Measurements from ENCODE around the gene THRAP3. TPM values are rescaled to one million over a fixed set of nuclear protein-coding genes. Genes with fewer than 3 reads are reported as not detected.

Gene THRAP3
- total and polyA plus RNA-seq, 2 of the 8 experiments (the other 6 are each of a cell fraction or from before 2014, with no cell fraction given) = 40.2 to 183 TPM

- Histone ChIP-seq H2BK12ac (ENCODE audit: low read depth, low read length) (no peak overlapping the region), H4K20me1 (replicated peaks in 1 of 2; ENCODE audit: control insufficient read depth in 1 of 2, insufficient read depth in 2 of 2, low read length in 2 of 2) (peaks cover 19 to 22% of the 10 kb centered on the region in 2 experiments), H3K79me2 (ENCODE audit: control insufficient read depth in 1 of 2, insufficient read depth in 2 of 2, low read length in 2 of 2) (peaks cover 50 to 96% of the 10 kb centered on the region in 2 experiments), H3K23me2 (ENCODE audit: low read depth, low read length) (peaks cover 3% of the 10 kb centered on the region; the same call in 1 of the 2 replicates), H2AFZ (ENCODE audit: low read length) (no peak overlapping the region), H3K56ac (replicated peaks; ENCODE audit: insufficient read length, low read depth, low read length) (no peak overlapping the region), H3K23ac (ENCODE audit: insufficient read length) (no peak overlapping the region), H3K4ac (replicated peaks; ENCODE audit: insufficient read length, low read depth, low read length) (no peak overlapping the region), H3K4me3 (ENCODE audit: extremely low read depth in 1 of 4, insufficient read depth in 2 of 4, low read depth in 3 of 4, low read length in 4 of 4) (no peak overlapping the region), H3K4me2 (ENCODE audit: insufficient read depth in 1 of 2, low read depth in 2 of 2, low read length in 2 of 2) (no peak overlapping the region), H3K4me1 (replicated peaks in 1 of 4; ENCODE audit: control insufficient read depth in 3 of 4, insufficient read depth in 4 of 4, low read length in 3 of 4) (no peaks in the 10 kb centered on the region), H4K91ac (replicated peaks; ENCODE audit: insufficient read length, low read length) (no peak overlapping the region), H2BK20ac (ENCODE audit: low read length) (no peak overlapping the region), H3K18ac (ENCODE audit: extremely low read depth, low read length) (no peak overlapping the region), H4K8ac (ENCODE audit: extremely low read depth, insufficient read depth, low read length) (no peak overlapping the region), H3K9ac (replicated peaks in 1 of 4; ENCODE audit: extremely low read depth in 1 of 4, low read depth in 3 of 4, low read length in 3 of 4) (no peak overlapping the region), H3K36me3 (ENCODE audit: control insufficient read depth in 2 of 4, insufficient read depth in 4 of 4, low read length in 3 of 4) (peaks cover 0 to 8% (median 0%) of the 10 kb centered on the region in 4 experiments; a peak in 1 of 8 replicates), H4K5ac (ENCODE audit: insufficient read length, low read depth, low read length) (no peak overlapping the region), H2BK120ac (replicated peaks; ENCODE audit: low read depth, low read length) (no peak overlapping the region), H3K27me3 (replicated peaks in 1 of 4; ENCODE audit: control insufficient read depth in 3 of 4, extremely low read depth in 1 of 4, insufficient read depth in 3 of 4, low read length in 3 of 4) (no peaks in the 10 kb centered on the region), H2BK5ac (ENCODE audit: low read depth, low read length) (no peak overlapping the region), H3K9me3 (ENCODE audit: insufficient read depth in 2 of 2, low read depth in 1 of 2, low read length in 1 of 2) (no peaks in the 10 kb centered on the region), H3K14ac (ENCODE audit: insufficient read length) (no peak overlapping the region), H2BK15ac (ENCODE audit: low read length) (no peak overlapping the region), H3K79me1 (ENCODE audit: low read depth, low read length) (peaks cover 12% of the 10 kb centered on the region; the same call in 1 of the 2 replicates), H3K27ac (ENCODE audit: low read depth, low read length) (no peak overlapping the region), H2AK5ac (ENCODE audit: low read depth, low read length) (no peak overlapping the region)
- ChIA-PET CTCF (ENCODE audit: partially characterized antibody) (interaction anchor here (1.0 to 1.6 kb wide), 2 partner anchors 10 to 102 kb away, joined by 3 to 4 read pairs; partner anchors contain the start of gene TRAPPC3), POLR2A (ENCODE audit: partially characterized antibody) (interaction anchor here (1.1 to 3.5 kb wide), 4 partner anchors 9 to 31 kb away, joined by 3 to 19 read pairs (median 4); partner anchors contain the start of gene THRAP3)
- DNase-seq (ENCODE audit: low read depth in 1 of 2, low spot score in 2 of 2) (no peak), FAIRE-seq (no peak)
- 95% methylated on average over 9 of the region's 9 CpGs; no CpG with 5 or more reads in 1 of the 2 experiments for WGBS, 2 experiments (ENCODE audit: extremely low coverage in 1 of 2, insufficient coverage in 1 of 2, insufficient read length in 1 of 2, insufficient replicate concordance in 2 of 2, low coverage in 1 of 2, low lambda C conversion rate in 2 of 2, missing lambda C conversion rate in 1 of 2)
- TF ChIP-seq CHD1 (IDR thresholded peaks at IDR 0.05; ENCODE audit: low read depth, low read length) = no peak
- no peak for TF ChIP-seq CBX5 (IDR thresholded peaks at IDR 0.05; ENCODE audit: low read depth, low read length)
Observed at GRCh38 chr1:36251794-36252481, 27.7 kb downstream of the THRAP3 start.

Measured in H1 (cell line).